Esophagus muscularis mucosa (tissue), 4 donors: ENCODE data around the gene CCSAP. TPM values are rescaled to one million over a fixed set of nuclear protein-coding genes. Genes with fewer than 3 reads are reported as not detected.

Source experiments
- DNase-seq: peaks from one replicate; pipeline ENCODE4 v3.0.0-alpha.2; 2017; ENCODE audit errors: extremely low spot score
- H3K27ac ChIP-seq, 4 donors: fragments of 200-600 bp; sonication (generic); replicated peaks in 1 of 4; 1 replicate in 3 of 4; 2 replicates in 1 of 4; pipeline ENCODE4 v1.5.1; 2016 to 2019; ENCODE audit warnings: mild to moderate bottlenecking in 1 of 4
- H3K27me3 ChIP-seq, 4 donors: fragments of 200-600 bp; sonication (generic); one replicate each; pipeline versions ENCODE4 v1.5.1 to v1.6.0; 2016 to 2019
- H3K36me3 ChIP-seq, 4 donors: fragments of 200-600 bp; sonication (generic); one replicate each; pipeline ENCODE4 v1.5.1; 2016 to 2019
- H3K4me1 ChIP-seq, 4 donors: fragments of 200-600 bp; sonication (generic); one replicate each; pipeline ENCODE4 v1.5.1; 2016 to 2019
- H3K4me3 ChIP-seq, 4 donors: fragments of 200-600 bp; sonication (generic); 1 replicate in 2 of 4; 2 replicates in 2 of 4; pipeline ENCODE4 v1.5.1; 2016 to 2019; ENCODE audit warnings: mild to moderate bottlenecking in 4 of 4, moderate library complexity in 1 of 4
- H3K9me3 ChIP-seq, 4 donors: fragments of 200-600 bp; sonication (generic); 1 replicate in 3 of 4; 2 replicates in 1 of 4; pipeline ENCODE4 v1.5.1; 2016 to 2019
- CTCF ChIP-seq, 3 experiments: fragments of 200-600 bp in 2 of 3; fragments of 450-650 bp in 1 of 3; sonication (generic) in 2 of 3; IDR thresholded peaks; one replicate each; pipeline ENCODE4 v1.5.1; 2017 to 2019; ENCODE audit warnings: antibody characterized with exemption in 3 of 3, mild to moderate bottlenecking in 2 of 3, moderate library complexity in 1 of 3
- EP300 ChIP-seq: sonication (generic); formaldehyde crosslinking; IDR thresholded peaks from one replicate; pipeline ENCODE4 v1.6.1; 2017; ENCODE audit warnings: antibody characterized with exemption
- POLR2A ChIP-seq: fragments of 450-650 bp; IDR thresholded peaks from one replicate; pipeline ENCODE4 v1.6.1; 2017; ENCODE audit warnings: antibody characterized with exemption, moderate library complexity, mild to moderate bottlenecking, low read depth
- POLR2AphosphoS5 ChIP-seq, 2 donors: sonication (generic); formaldehyde crosslinking; IDR thresholded peaks; one replicate each; pipeline ENCODE4 v1.6.1; 2017; ENCODE audit warnings: antibody characterized with exemption in 2 of 2
- WGBS: methylation state at CpG from one replicate; pipeline ENCODE4 v1.1.5; 2018; 5-methylcytosine and 5-hydroxymethylcytosine counted together
- intact Hi-C: fragments of 100-400 bp; cut with DNase I; formaldehyde crosslinking; loops from one replicate; pipeline ENCODE4 v1.15.1; 2023
- total RNA-seq, 4 donors: library from RNA; depleted of rRNA; stranded (reverse); fragments of >200 nt; gene quantifications; one replicate each; pipeline versions ENCODE4 v1.1.0 to v1.2.1, GENCODE V29; 2016

Gene CCSAP
- total RNA-seq, 4 donors from 2014 or later: 4.1 to 5.1 (median 4.7) TPM

GRCh38 chr1:229373395-229373794 is 30.5 kb upstream of the CCSAP start:
- no peaks in the 10 kb centered on the region for H3K4me1 ChIP-seq
- intact Hi-C loops: no loop called here
- peaks cover 0 to 18% (median 0%) of the 10 kb centered on the region in 4 donors for H3K27me3 ChIP-seq
- 84% methylated on average over 6 of the region's 6 CpGs for WGBS
- H3K4me3 ChIP-seq: no peak overlapping the region
- H3K9me3 ChIP-seq: no peaks in the 10 kb centered on the region
- no peak overlapping the region for H3K27ac ChIP-seq
- TF ChIP-seq EP300 (no peak), POLR2AphosphoS5 (IDR thresholded peaks at IDR 0.05) (no peak), CTCF (IDR thresholded peaks at IDR 0.05) (no peak), POLR2A (no peak)
- no peaks in the 10 kb centered on the region for H3K36me3 ChIP-seq
- no peak for DNase-seq

- H3K9me3 ChIP-seq: no peaks in the 10 kb centered on the region
- TF ChIP-seq CTCF (IDR thresholded peaks at IDR 0.05) (no peak), POLR2AphosphoS5 (IDR thresholded peaks at IDR 0.05) (no peak), EP300 (no peak), POLR2A (no peak)
- intact Hi-C loops: no loop called here
- DNase-seq: no peak
- peaks cover 0 to 14% (median 0%) of the 10 kb centered on the region in 4 donors for H3K27me3 ChIP-seq
- no peaks in the 10 kb centered on the region for H3K36me3 ChIP-seq
- no peak overlapping the region for H3K27ac ChIP-seq
- H3K4me1 ChIP-seq: no peaks in the 10 kb centered on the region
- H3K4me3 ChIP-seq: no peak overlapping the region
Measured at GRCh38 chr1:229372251-229372650, 29.4 kb upstream of the CCSAP start.

- Histone ChIP-seq H3K4me3 (no peak overlapping the region), H3K4me1 (no peaks in the 10 kb centered on the region), H3K27me3 (peaks cover 0 to 14% (median 0%) of the 10 kb centered on the region in 4 donors), H3K36me3 (no peaks in the 10 kb centered on the region), H3K9me3 (no peaks in the 10 kb centered on the region), H3K27ac (no peak overlapping the region)
- no peak for DNase-seq
- intact Hi-C loops: no loop called here
- WGBS: 75% methylated on average over 6 of the region's 6 CpGs
- no peak for TF ChIP-seq EP300
- TF ChIP-seq POLR2A: no peak
- TF ChIP-seq POLR2AphosphoS5 (IDR thresholded peaks at IDR 0.05): no peak
- TF ChIP-seq CTCF (IDR thresholded peaks at IDR 0.05): no peak
Measured at GRCh38 chr1:229371624-229372023, 28.8 kb upstream of the CCSAP start.

- Histone ChIP-seq H3K27me3 (peaks cover 0 to 17% (median 0%) of the 10 kb centered on the region in 4 donors), H3K9me3 (no peaks in the 10 kb centered on the region), H3K4me1 (no peaks in the 10 kb centered on the region), H3K27ac (no peak overlapping the region), H3K36me3 (no peaks in the 10 kb centered on the region), H3K4me3 (no peak overlapping the region)
- no peak for TF ChIP-seq CTCF (IDR thresholded peaks at IDR 0.05)
- no peak for DNase-seq
- WGBS: 55% methylated on average over 7 of the region's 7 CpGs
- intact Hi-C loops: no loop called here
Measured at GRCh38 chr1:229370601-229371021, 27.8 kb upstream of the CCSAP start.

GRCh38 chr1:229368347-229368746 is 25.5 kb upstream of the CCSAP start:
- no peaks in the 10 kb centered on the region for H3K36me3 ChIP-seq
- H3K27me3 ChIP-seq: peaks cover 0 to 28% (median 0%) of the 10 kb centered on the region in 4 donors
- intact Hi-C loops: no loop called here
- no peak for TF ChIP-seq EP300
- TF ChIP-seq POLR2AphosphoS5 (IDR thresholded peaks at IDR 0.05): no peak
- TF ChIP-seq CTCF (IDR thresholded peaks at IDR 0.05): no peak
- no peak for TF ChIP-seq POLR2A
- WGBS: 69% methylated on average over 2 of the region's 2 CpGs
- H3K9me3 ChIP-seq: no peaks in the 10 kb centered on the region
- DNase-seq: no peak
- H3K4me3 ChIP-seq: no peak overlapping the region
- no peaks in the 10 kb centered on the region for H3K4me1 ChIP-seq
- no peak overlapping the region for H3K27ac ChIP-seq
